IPS DF 6.9 (cell line): Measurements from ENCODE around the gene GRIN2D.
A peak's percentile ranks its signal among the peaks of the same experiment; 100 is the strongest.
"Not testable (repeated sequence)": the region's sequence is repeated elsewhere in the genome, so short reads cannot be mapped to it uniquely, and the experiment has no call there.

Experiments
- DNase-seq: peaks from one replicate; pipeline ENCODE4 v3.0.0-alpha.2; 2013; ENCODE audit warnings: low read depth, low spot score
- H3K27ac ChIP-seq: one replicate; pipeline ENCODE4 v1.5.1; 2013; ENCODE audit warnings: low read length, control low read depth
- H3K27me3 ChIP-seq: 2 replicates; pipeline ENCODE4 v1.6.1; 2013; ENCODE audit warnings: mild to moderate bottlenecking, low read length; ENCODE audit not compliant: control insufficient read depth, insufficient read depth
- H3K36me3 ChIP-seq: 2 replicates; pipeline ENCODE4 v1.6.1; 2013; ENCODE audit warnings: low read length; ENCODE audit not compliant: control insufficient read depth, insufficient read depth
- H3K4me1 ChIP-seq: 2 replicates; pipeline ENCODE4 v1.6.1; 2013; ENCODE audit warnings: low read length; ENCODE audit not compliant: control insufficient read depth, insufficient read depth
- H3K4me3 ChIP-seq: 2 replicates; pipeline ENCODE4 v1.5.1; 2013; ENCODE audit warnings: mild to moderate bottlenecking, low read length
- H3K9me3 ChIP-seq: 2 replicates; pipeline ENCODE4 v1.6.1; 2013; ENCODE audit warnings: low read length, inconsistent platforms; ENCODE audit not compliant: control insufficient read depth, insufficient read depth
- WGBS: extraction: QIAGEN DNeasy Blood & Tissue Kit; methylation state at CpG from one replicate; pipeline ENCODE4 v1.1.7; 2013; ENCODE audit warnings: mixed read lengths, missing lambda C conversion rate; ENCODE audit not compliant: insufficient read length, insufficient coverage; 5-methylcytosine and 5-hydroxymethylcytosine counted together

Gene GRIN2D

DNA sequence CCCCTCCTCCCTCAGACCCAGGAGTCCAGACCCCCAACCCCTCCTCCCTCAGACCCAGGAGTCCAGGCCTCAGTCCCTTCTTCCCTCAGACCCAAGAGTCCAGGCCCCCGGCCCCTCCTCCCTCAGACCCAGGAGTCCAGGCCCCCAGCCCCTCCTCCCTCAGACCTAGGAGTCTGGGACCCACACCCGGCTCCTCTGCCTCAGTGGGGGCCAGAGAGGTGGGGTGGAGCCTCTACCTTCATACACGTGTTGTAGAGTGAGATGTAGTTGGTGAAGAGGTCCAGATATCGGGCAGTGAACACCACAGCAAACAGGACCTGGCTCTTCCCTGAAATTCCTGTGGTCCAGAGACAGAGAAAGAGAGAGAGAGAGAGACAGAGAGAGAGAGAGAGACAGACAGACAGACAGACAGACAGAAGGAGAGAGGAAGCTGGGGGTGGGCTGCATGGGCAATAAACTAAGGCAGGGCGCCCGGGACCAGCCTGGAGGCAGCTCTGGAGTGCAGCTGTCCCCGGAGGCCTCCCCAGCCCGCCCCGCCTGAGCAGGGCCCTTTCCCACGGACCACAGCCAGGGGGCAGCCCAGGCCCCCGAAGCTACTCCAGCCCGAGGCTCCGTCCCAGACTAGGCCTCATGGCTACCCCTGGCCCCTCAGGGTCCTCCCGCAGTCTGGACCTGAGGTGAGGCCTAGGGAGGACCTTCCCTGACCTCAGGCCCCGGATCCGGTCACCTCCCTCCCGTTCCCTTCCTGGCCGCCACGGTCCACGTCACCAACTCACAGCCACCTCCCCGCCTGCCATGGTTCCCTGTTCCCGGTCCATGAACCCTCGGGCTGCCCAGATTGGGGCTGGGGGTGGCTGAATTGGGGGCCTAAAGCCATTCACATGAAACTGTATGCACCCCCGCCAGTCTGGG lies 3.0 kb upstream of the GRIN2D start:
- DNase-seq: no peak
- H3K4me1 ChIP-seq: peaks cover 6% of the 10 kb centered on the region
- peaks cover 9% of the 10 kb centered on the region; the same call in 1 of the 2 replicates for H3K27me3 ChIP-seq
- H3K4me3 ChIP-seq: peak overlapping the region; percentile 96
- H3K27ac ChIP-seq: no peak overlapping the region
- no CpG with 5 or more reads among the region's 24 CpGs for WGBS
- peaks cover 13% of the 10 kb centered on the region for H3K36me3 ChIP-seq
- no peaks in the 10 kb centered on the region for H3K9me3 ChIP-seq

DNA sequence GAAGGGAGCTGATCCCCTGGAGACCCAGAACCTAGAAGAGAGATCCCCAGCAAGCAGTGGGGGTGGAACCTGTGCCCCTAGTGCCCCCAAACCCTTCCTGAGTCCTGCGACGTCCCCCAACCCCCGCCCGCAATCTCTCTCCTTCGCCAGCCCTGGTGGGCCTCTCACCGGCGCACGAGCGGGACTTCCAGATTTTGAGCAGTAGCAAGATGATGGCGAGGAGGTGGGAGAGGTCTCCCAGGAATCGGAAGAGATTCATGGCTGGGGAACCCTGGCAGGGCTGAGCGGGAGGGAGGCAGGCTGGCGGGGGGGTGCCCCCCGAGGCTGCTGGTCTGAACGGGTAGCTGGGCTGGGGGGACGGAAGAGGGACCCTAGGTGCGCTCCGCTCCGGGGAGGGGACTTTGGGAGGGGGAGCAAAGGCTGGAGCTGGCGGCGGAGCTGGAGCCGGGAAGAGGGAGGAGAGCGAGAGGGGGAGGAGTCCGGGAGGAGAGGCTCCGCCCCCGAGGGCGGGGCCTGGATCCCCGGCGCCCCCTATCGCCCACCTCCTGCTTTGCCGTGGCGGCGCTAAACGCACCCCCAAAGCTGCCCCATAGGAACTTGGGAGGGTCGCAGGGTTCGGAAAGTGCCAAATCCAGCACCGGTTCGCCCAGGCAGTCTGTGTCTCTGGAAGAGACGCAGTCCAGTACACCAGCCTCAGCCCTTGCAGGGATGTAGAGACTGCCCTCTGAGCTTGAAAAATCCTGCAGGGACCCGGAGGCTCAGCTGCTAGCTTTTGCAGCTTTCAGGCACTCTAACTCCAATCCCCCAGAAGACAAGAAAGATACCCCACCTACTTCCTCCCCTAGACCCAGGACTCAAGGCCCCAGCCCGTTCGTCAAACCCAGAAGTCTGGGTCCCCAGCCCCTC lies 2.1 kb upstream of the GRIN2D start, which contains the start of gene KDELR1:
Gene KDELR1, minus strand, starts transcription at position 452 of the 906 bp plus-strand sequence. Its CDS starts 193 bp downstream, at position 259.
- H3K27me3 ChIP-seq: peaks cover 10% of the 10 kb centered on the region; the same call in 1 of the 2 replicates
- H3K9me3 ChIP-seq: no peaks in the 10 kb centered on the region
- H3K4me3 ChIP-seq: peak within 1 kb of the TSS; percentile 96
- peaks cover 9% of the 10 kb centered on the region; the same call in 1 of the 2 replicates for H3K36me3 ChIP-seq
- H3K27ac ChIP-seq: no peak within 1 kb of the TSS
- peaks cover 9% of the 10 kb centered on the region for H3K4me1 ChIP-seq
- DNase-seq: no peak
- WGBS: no CpG with 5 or more reads among the region's 42 CpGs

- H3K4me1 ChIP-seq, DNase-seq, H3K27ac ChIP-seq, H3K9me3 ChIP-seq, H3K4me3 ChIP-seq, H3K36me3 ChIP-seq, H3K27me3 ChIP-seq: not testable (repeated sequence)
- WGBS: no CpG with 5 or more reads among the region's 1 CpG
These were observed 1.5 kb upstream of the GRIN2D start for GRCh38 chr19:48392006-48392344.

GRCh38 chr19:48392860-48393558 lies 459 bp upstream of the GRIN2D start:
- Histone ChIP-seq H3K36me3 (peaks cover 2% of the 10 kb centered on the region; the same call in 1 of the 2 replicates), H3K27me3 (peaks cover 12% of the 10 kb centered on the region; the same call in 1 of the 2 replicates), H3K4me3 (peak overlapping the region; percentile 38; the same call in 1 of the 2 replicates), H3K9me3 (no peaks in the 10 kb centered on the region), H3K4me1 (peaks cover 9% of the 10 kb centered on the region), H3K27ac (no peak overlapping the region)
- no CpG with 5 or more reads among the region's 15 CpGs for WGBS
- no peak for DNase-seq

- no CpG with 5 or more reads among the region's 38 CpGs for WGBS
- no peak for DNase-seq
- peaks cover 9% of the 10 kb centered on the region for H3K4me1 ChIP-seq
- no peaks in the 10 kb centered on the region for H3K36me3 ChIP-seq
- H3K27me3 ChIP-seq: peaks cover 12% of the 10 kb centered on the region; the same call in 1 of the 2 replicates
- no peaks in the 10 kb centered on the region for H3K9me3 ChIP-seq
- no peak overlapping the region for H3K27ac ChIP-seq
- peak overlapping the region; percentile 38; the same call in 1 of the 2 replicates for H3K4me3 ChIP-seq
These were observed 1.1 kb downstream of the GRIN2D start for GRCh38 chr19:48394331-48395169.

DNA sequence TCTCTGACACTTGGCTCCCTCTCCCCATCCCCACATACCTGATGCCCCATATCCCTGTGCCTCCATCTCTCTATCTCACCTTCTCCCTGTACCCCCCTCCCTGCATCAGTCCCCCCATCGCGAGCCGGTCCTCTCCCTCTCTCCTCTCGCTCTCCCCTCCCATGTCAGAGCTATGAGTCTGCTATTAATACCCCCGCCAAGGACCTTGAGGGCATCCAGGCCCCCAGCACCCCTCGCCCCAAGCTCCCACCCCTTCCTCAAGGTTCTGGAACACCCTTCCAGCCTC lies 1.6 kb downstream of the GRIN2D start:
- Histone ChIP-seq H3K27me3 (peaks cover 12% of the 10 kb centered on the region; the same call in 1 of the 2 replicates), H3K36me3 (no peaks in the 10 kb centered on the region), H3K4me1 (peaks cover 9% of the 10 kb centered on the region)

GRCh38 chr19:48395499-48395898 lies 2.0 kb downstream of the GRIN2D start:
- Histone ChIP-seq H3K9me3 (no peaks in the 10 kb centered on the region), H3K36me3 (no peaks in the 10 kb centered on the region), H3K4me3 (no peak overlapping the region), H3K27ac (no peak overlapping the region), H3K4me1 (peaks cover 11% of the 10 kb centered on the region), H3K27me3 (peaks cover 12% of the 10 kb centered on the region; the same call in 1 of the 2 replicates)
- WGBS: no CpG with 5 or more reads among the region's 9 CpGs
- DNase-seq: no peak

More for the DNA sequence above, 1.6 kb downstream of the GRIN2D start:
- H3K4me3 ChIP-seq: no peak overlapping the region
- WGBS: no CpG with 5 or more reads among the region's 6 CpGs
- DNase-seq: no peak
- no peak overlapping the region for H3K27ac ChIP-seq
- no peaks in the 10 kb centered on the region for H3K9me3 ChIP-seq

GRCh38 chr19:48396016-48396823 lies 2.8 kb downstream of the GRIN2D start:
- no peaks in the 10 kb centered on the region for H3K9me3 ChIP-seq
- WGBS: no CpG with 5 or more reads among the region's 24 CpGs
- DNase-seq: no peak
- H3K27ac ChIP-seq: no peak overlapping the region
- peaks cover 12% of the 10 kb centered on the region; the same call in 1 of the 2 replicates for H3K27me3 ChIP-seq
- no peak overlapping the region for H3K4me3 ChIP-seq
- peaks cover 11% of the 10 kb centered on the region for H3K4me1 ChIP-seq
- H3K36me3 ChIP-seq: no peaks in the 10 kb centered on the region

GRCh38 chr19:48396824-48397176 lies 3.3 kb downstream of the GRIN2D start:
- H3K9me3 ChIP-seq: no peaks in the 10 kb centered on the region
- H3K4me3 ChIP-seq: no peak overlapping the region
- WGBS: no CpG with 5 or more reads among the region's 2 CpGs
- peaks cover 12% of the 10 kb centered on the region; the same call in 1 of the 2 replicates for H3K27me3 ChIP-seq
- H3K36me3 ChIP-seq: no peaks in the 10 kb centered on the region
- no peak for DNase-seq
- no peak overlapping the region for H3K27ac ChIP-seq
- peaks cover 10% of the 10 kb centered on the region for H3K4me1 ChIP-seq
